ENCODE measurements around the gene DNAJC11.

- TF ChIP-seq CTCF (IDR thresholded peaks at IDR 0.05; ENCODE audit: borderline replicate concordance, extremely low read depth, low read length, poor library complexity, severe bottlenecking) (no peak), EZH2 (IDR thresholded peaks at IDR 0.05; ENCODE audit: borderline replicate concordance, low read depth, low read length, severe bottlenecking) (no peak)
Observed at GRCh38 chr1:6674771-6675170, 26.8 kb downstream of the DNAJC11 start.
